Glutamatergic neuron (in vitro differentiated cells): ENCODE measurements around the gene KIF3C. TPM values are rescaled to one million over a fixed set of nuclear protein-coding genes. Genes with fewer than 3 reads are reported as not detected.

Experiments used
- DNase-seq: peaks from one replicate; pipeline ENCODE4 v3.0.0; 2022
- H3K27ac Mint-ChIP-seq: one replicate; pipeline ENCODE4 v1.8.0; 2020; ENCODE audit warnings: mild to moderate bottlenecking, mixed read lengths, inconsistent platforms; ENCODE audit not compliant: unreplicated experiment
- H3K27me3 Mint-ChIP-seq: one replicate; pipeline ENCODE4 v1.8.0; 2020; ENCODE audit warnings: mild to moderate bottlenecking, moderate library complexity, mixed read lengths, inconsistent platforms; ENCODE audit not compliant: unreplicated experiment
- H3K36me3 Mint-ChIP-seq: one replicate; pipeline ENCODE4 v1.8.0; 2020; ENCODE audit warnings: mild to moderate bottlenecking, mixed read lengths, inconsistent platforms; ENCODE audit not compliant: unreplicated experiment
- H3K4me1 Mint-ChIP-seq: one replicate; pipeline ENCODE4 v1.8.0; 2020; ENCODE audit warnings: mild to moderate bottlenecking, low read depth, mixed read lengths, inconsistent platforms; ENCODE audit not compliant: unreplicated experiment
- H3K4me3 Mint-ChIP-seq: one replicate; pipeline ENCODE4 v1.8.0; 2020; ENCODE audit warnings: mild to moderate bottlenecking, mixed read lengths, inconsistent platforms; ENCODE audit not compliant: unreplicated experiment
- H3K9me3 Mint-ChIP-seq: one replicate; pipeline ENCODE4 v1.8.0; 2020; ENCODE audit warnings: mild to moderate bottlenecking, moderate library complexity, mixed read lengths, inconsistent platforms; ENCODE audit not compliant: unreplicated experiment
- CTCF ChIP-seq: fragments of 200-600 bp; sonication (generic); IDR thresholded peaks from one replicate; pipeline ENCODE4 v1.5.0; 2021; ENCODE audit not compliant: partially characterized antibody, unreplicated experiment
- total RNA-seq: library from RNA; stranded (reverse); fragmentation: NEBNext Ultra II Directional; extraction: Animal tissue kit (Norgen Biotek cat#: 25700); gene quantifications from one replicate; pipeline ENCODE4 v1.2.1, GENCODE V29; 2021; ENCODE audit not compliant: unreplicated experiment

Gene KIF3C
- total RNA-seq, 1 donor from 2014 or later, result 210 TPM

DNA sequence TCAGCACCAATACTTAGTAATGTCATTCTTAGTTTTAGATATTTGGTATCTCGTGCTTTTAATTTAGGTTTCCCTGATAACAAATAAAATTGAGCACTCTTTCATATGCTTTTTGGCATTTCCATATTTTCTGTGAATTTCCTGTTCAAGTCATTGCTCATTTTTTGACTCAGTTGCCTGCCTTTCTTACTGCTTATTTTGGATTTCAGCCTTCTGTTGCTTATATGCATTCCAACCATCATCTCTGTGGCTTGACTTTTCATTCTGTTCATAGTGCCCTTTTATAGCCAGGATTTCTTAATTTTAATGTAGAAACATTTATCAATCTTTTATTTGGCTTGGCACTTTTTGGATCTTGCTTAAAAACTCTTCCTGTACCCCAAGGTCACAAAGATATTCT lies 14.5 kb upstream of the KIF3C start:
- Mint-ChIP-seq H3K4me3 (no peak overlapping the region), H3K27me3 (peaks cover 5% of the 10 kb centered on the region), H3K27ac (no peak overlapping the region), H3K4me1 (no peaks in the 10 kb centered on the region), H3K36me3 (peaks cover 4% of the 10 kb centered on the region), H3K9me3 (peaks cover 3% of the 10 kb centered on the region)
- DNase-seq, result no peak
- no peak for TF ChIP-seq CTCF

DNA sequence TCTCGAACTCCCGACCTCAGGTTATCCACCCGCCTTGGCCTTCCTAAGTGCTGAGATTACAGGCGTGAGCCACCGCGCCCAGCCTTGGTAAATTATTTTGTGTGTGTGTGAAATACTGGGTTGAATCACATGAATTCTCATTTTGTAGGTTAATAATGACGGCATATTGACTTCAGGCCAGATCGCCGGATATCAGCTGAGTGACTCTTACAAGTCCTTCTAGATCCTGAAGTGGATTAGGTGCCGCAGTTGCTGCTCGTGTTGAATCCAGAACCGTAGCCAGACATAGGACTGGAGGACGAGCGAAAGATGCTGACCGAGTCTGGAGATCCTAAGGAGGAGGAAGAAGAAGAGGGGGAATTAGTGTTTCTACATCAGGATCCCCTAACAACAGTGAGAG lies 12.2 kb upstream of the KIF3C start:
- Mint-ChIP-seq H3K36me3 (peaks cover 4% of the 10 kb centered on the region), H3K9me3 (peaks cover 3% of the 10 kb centered on the region), H3K27ac (no peak overlapping the region), H3K27me3 (peaks cover 5% of the 10 kb centered on the region), H3K4me1 (no peaks in the 10 kb centered on the region), H3K4me3 (no peak overlapping the region)
- TF ChIP-seq CTCF, result no peak
- DNase-seq, result no peak

DNA sequence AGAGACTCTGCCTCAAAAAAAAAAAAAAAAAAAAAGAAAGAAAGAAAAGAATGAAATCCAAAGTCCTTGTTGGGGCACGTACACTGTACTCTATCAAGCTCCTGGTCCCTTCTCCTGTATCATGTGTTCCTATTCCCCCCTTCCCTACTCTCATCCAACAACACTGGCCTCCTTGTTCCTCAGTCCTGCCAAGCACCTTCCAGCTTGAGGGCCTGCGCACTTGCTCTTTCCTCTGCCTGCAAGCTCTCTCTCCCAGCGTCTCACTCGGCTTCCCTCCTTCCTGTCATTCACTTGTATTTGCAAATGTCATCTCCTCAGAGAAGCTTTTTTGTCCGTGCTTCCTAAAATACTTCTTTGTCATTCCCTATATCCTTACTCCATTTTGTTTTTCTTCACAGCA lies 10.8 kb upstream of the KIF3C start:
- H3K4me1 Mint-ChIP-seq, result no peaks in the 10 kb centered on the region
- peaks cover 4% of the 10 kb centered on the region for H3K36me3 Mint-ChIP-seq
- peaks cover 2% of the 10 kb centered on the region for H3K9me3 Mint-ChIP-seq
- H3K27me3 Mint-ChIP-seq, result peaks cover 5% of the 10 kb centered on the region
- DNase-seq, result no peak
- H3K4me3 Mint-ChIP-seq, result no peak overlapping the region
- TF ChIP-seq CTCF, result no peak
- no peak overlapping the region for H3K27ac Mint-ChIP-seq

GRCh38 chr2:25992556-25992955 lies 10.3 kb upstream of the KIF3C start:
- Mint-ChIP-seq H3K4me3 (no peak overlapping the region), H3K27ac (peak overlapping the region; percentile 18), H3K36me3 (peaks cover 4% of the 10 kb centered on the region), H3K27me3 (peaks cover 5% of the 10 kb centered on the region), H3K4me1 (no peaks in the 10 kb centered on the region), H3K9me3 (peaks cover 2% of the 10 kb centered on the region)
- DNase-seq, result no peak
- no peak for TF ChIP-seq CTCF

DNA sequence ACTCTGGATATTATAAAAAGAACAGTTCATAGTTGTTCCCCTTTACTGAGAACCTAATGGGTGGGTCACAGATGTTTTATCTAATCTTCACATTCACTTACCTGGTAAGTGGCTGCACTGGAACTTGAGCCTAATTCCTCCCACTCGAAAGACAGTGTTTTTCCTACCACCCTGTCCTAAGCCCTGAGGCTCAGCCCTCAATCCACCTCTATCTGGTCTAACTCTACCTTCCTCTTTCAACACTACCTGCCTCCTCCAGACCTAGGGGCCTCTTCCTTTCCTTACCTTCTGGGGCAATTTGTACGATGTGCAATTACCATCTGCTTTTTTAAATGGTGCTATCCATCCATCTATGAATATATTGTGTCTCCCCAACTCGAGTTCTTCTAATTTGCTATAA lies 9.7 kb upstream of the KIF3C start:
- peaks cover 2% of the 10 kb centered on the region for H3K9me3 Mint-ChIP-seq
- H3K4me1 Mint-ChIP-seq, result no peaks in the 10 kb centered on the region
- H3K36me3 Mint-ChIP-seq, result peaks cover 4% of the 10 kb centered on the region
- H3K27me3 Mint-ChIP-seq, result peaks cover 5% of the 10 kb centered on the region
- H3K27ac Mint-ChIP-seq, result no peak overlapping the region
- no peak overlapping the region for H3K4me3 Mint-ChIP-seq
- TF ChIP-seq CTCF, result no peak
- no peak for DNase-seq
